Stimulated activated naive CD8-positive, alpha-beta T cell treated with anti-CD3 and anti-CD28 coated beads, Interleukin-15, amount 100 ng/mL, for 72 hours (primary cell): Measurements from ENCODE around the gene ZNF738.

Source experiments
- ATAC-seq: fragments of 150-1000 bp; cut with Tn5 transposase; 2 replicates; pipeline ENCODE4 v1.10.0; 2021; ENCODE audit warnings: mild to moderate bottlenecking, moderate library complexity
- DNase-seq, 2 donors: peaks; one replicate each; pipeline ENCODE4 v3.0.0; 2021 to 2022
- H3K27ac Mint-ChIP-seq, 2 donors: one replicate each; pipeline ENCODE4 v1.8.0; 2022; ENCODE audit warnings: mild to moderate bottlenecking in 2 of 2, mixed read lengths in 2 of 2, moderate library complexity in 2 of 2
- H3K27me3 Mint-ChIP-seq: one replicate; pipeline ENCODE4 v1.8.0; 2022; ENCODE audit warnings: mixed read lengths
- H3K4me1 Mint-ChIP-seq: one replicate; pipeline ENCODE4 v1.8.0; 2022; ENCODE audit warnings: mild to moderate bottlenecking, mixed read lengths
- H3K4me3 Mint-ChIP-seq, 2 donors: one replicate each; pipeline ENCODE4 v1.8.0; 2022; ENCODE audit warnings: mild to moderate bottlenecking in 2 of 2, mixed read lengths in 2 of 2, moderate library complexity in 1 of 2
- H3K9me3 Mint-ChIP-seq, 2 donors: one replicate each; pipeline ENCODE4 v1.8.0; 2022; ENCODE audit warnings: mixed read lengths in 2 of 2

Gene ZNF738

DNA sequence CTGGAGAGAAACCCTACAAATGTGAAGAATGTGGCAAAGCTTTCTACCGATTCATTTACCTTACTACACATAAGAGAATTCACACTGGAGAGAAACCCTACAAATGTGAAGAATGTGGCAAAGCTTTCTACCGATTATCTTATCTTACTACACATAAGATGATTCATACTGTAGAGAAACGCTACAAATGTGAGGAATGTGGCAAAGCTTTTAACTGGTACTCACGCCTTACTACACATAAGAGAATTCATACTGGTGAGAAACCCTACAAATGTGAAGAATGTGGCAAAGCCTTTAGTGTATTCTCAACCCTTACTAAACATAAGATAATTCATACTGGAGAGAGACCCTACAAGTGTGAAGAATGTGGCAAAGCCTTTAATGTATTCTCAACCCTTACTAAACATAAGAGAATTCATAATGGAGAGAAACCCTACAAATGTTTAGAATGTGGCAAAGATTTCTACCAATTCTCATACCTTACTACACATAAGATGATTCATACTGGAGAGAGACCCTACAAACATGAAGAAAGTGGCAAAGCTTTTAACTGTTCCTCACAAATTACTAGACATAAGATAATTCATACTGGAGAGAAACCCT, 25.3 kb downstream of the ZNF738 start:
- no peaks in the 10 kb centered on the region for H3K27me3 Mint-ChIP-seq
- DNase-seq, result no peak
- no peak overlapping the region for H3K27ac Mint-ChIP-seq
- H3K4me1 Mint-ChIP-seq, result no peaks in the 10 kb centered on the region
- peaks cover 33 to 46% of the 10 kb centered on the region in 2 donors for H3K9me3 Mint-ChIP-seq
- ATAC-seq, result no peak
- H3K4me3 Mint-ChIP-seq, result no peak overlapping the region

DNA sequence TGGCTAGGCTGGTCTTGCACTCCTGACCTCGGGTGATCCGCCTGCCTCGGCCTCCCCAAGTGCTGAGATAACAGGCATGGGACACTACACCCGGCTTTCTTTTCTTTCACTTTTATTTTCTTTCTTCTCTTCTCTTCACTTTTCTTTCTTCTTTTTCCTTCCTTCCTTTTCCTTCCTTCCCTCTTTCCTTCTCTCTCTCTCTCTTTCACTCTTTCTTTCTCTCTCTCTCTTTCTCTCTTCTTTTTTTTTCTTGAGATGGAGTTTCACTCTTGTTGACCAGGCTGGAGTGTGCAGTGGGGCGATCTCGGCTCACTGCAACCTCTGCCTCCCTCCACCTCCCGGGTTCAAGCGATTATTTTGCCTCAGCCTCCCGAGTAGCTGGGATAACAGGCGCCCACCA, 37.3 kb downstream of the ZNF738 start:
- Mint-ChIP-seq H3K4me1 (peaks cover 26% of the 10 kb centered on the region), H3K9me3 (peaks cover 16 to 22% of the 10 kb centered on the region in 2 donors), H3K27me3 (no peaks in the 10 kb centered on the region), H3K4me3 (peak overlapping the region; percentile 14 to 39), H3K27ac (peak overlapping the region in 1 of 2 donors; percentile 49)
- DNase-seq (no peak), ATAC-seq (no peak)

DNA sequence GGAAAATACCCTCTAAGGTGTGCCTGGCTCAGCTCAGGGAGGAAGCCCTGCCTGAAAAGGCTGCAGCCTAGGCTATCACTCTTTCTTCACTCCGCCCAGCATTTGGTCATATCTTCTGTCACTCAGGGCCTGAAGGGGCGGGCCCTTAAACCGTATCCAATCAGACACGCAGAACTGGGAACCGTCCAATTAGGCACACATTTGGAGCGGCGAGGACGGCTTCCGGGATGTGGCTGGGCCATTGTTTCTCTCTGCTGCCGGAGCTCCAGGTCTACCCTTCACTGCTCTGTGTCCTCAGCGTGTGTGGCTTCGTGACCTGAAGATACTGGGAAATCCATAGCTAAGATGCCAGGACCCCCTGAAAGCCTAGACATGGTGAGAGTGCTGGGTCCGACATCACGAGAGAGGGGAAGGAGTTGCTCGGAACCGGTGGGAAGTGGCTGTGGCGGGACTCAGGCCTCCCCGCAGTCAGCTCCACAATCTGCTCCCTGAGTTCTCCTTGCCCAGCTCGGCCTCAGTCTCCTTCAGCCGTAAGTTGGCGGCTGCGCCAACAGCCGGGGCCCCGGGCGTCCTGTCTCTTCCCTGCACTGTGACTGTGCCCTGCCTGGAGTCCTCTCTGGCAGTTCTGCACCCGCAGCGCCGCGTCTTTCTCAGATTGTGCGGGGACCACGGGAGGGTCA, 38.2 kb downstream of the ZNF738 start, which contains the start of gene ZNF493:
Gene ZNF493, plus strand, starts transcription at position 241 of the 680 bp plus-strand sequence. Its CDS starts 105 bp downstream, at position 346.
- peaks cover 16 to 17% of the 10 kb centered on the region in 2 donors for H3K9me3 Mint-ChIP-seq
- ATAC-seq (peak; percentile 100), DNase-seq (peak; percentile 86 to 94)
- H3K4me3 Mint-ChIP-seq, result peak within 1 kb of the TSS; percentile 93 to 97
- H3K4me1 Mint-ChIP-seq, result peaks cover 26% of the 10 kb centered on the region
- H3K27me3 Mint-ChIP-seq, result no peaks in the 10 kb centered on the region
- H3K27ac Mint-ChIP-seq, result peak within 1 kb of the TSS; percentile 94 to 96

DNA sequence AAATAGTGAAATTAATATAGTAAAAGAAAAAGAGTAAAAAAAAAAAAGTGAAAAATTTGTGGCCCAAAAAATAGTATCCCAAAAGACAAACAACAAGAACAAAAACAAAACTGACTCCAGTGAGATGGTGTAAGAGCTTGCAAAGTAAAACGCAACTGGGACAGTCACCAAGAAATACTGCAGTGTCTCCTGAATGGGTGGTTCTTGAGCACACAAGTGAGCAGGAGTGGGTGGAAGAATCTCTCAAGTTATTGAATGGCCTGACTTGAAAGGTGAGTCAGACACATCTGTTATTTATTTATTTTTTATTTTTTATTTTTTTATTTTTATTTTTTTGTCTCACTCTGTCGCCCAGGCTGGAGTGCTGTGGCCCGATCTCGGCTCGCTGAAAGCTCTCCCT, 40.1 kb downstream of the ZNF738 start:
- no peak for DNase-seq
- peaks cover 26% of the 10 kb centered on the region for H3K4me1 Mint-ChIP-seq
- H3K27ac Mint-ChIP-seq, result no peak overlapping the region

DNA sequence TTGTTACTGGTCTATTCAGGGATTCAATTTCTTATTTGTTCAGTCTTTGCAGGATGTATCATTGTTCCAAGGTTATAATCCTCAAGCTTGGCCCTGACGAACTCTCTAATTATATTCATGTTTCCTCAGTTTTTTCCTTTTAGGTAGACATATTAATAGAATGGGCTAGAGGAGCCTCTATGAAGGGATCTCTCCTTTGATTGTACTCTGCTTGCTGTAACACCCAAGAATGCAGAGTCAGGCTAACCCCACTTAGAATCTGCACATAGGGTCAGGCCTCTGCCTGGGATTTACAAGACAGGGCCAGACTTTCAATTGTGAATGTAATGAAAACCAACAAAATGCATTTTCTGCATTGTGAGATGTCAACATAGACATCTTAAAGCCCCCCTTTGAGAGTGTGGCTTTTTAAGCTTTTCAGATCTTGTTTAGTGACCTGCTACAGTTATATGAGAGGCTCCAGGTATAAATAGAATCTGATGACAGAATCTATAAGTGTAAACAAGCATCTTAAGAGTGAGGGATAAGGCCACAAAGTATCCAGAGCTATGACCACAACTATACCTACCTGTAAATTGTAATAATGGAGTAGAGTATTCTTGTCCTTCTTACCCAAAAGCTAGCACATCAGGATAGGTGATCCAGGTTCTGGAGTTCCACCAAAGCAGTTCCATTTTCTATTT, 43.6 kb downstream of the ZNF738 start:
- ATAC-seq (no peak), DNase-seq (no peak)
- no peaks in the 10 kb centered on the region for H3K27me3 Mint-ChIP-seq
- H3K9me3 Mint-ChIP-seq, result peaks cover 19 to 21% of the 10 kb centered on the region in 2 donors
- no peak overlapping the region for H3K27ac Mint-ChIP-seq
- peaks cover 20% of the 10 kb centered on the region for H3K4me1 Mint-ChIP-seq
- no peak overlapping the region for H3K4me3 Mint-ChIP-seq

More for the DNA sequence above, 40.1 kb downstream of the ZNF738 start:
- Mint-ChIP-seq H3K4me3 (no peak overlapping the region), H3K27me3 (no peaks in the 10 kb centered on the region), H3K9me3 (peaks cover 17 to 19% of the 10 kb centered on the region in 2 donors)
- no peak for ATAC-seq

DNA sequence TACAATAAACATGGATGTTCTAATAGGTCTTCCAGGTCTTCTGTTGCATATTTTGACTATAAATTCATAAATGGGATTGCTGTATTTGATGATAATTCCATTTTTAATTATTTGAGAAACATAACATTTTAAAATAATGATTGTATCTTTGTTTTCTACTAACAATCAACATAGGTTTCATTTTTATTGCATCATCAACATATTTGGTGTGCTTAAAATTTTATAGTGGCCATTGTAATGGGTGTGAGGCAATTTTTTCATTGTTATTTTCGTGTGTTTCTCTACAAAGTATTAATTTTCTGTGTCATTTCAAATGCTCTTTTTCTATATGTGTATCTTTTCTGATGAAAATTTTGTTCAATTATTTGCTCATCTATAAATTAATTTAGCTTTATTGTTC, 51.4 kb downstream of the ZNF738 start:
- H3K4me3 Mint-ChIP-seq, result no peak overlapping the region
- peaks cover 23 to 25% of the 10 kb centered on the region in 2 donors for H3K9me3 Mint-ChIP-seq
- no peak for DNase-seq
- no peak for ATAC-seq
- no peaks in the 10 kb centered on the region for H3K27me3 Mint-ChIP-seq
- no peak overlapping the region for H3K27ac Mint-ChIP-seq
- no peaks in the 10 kb centered on the region for H3K4me1 Mint-ChIP-seq

DNA sequence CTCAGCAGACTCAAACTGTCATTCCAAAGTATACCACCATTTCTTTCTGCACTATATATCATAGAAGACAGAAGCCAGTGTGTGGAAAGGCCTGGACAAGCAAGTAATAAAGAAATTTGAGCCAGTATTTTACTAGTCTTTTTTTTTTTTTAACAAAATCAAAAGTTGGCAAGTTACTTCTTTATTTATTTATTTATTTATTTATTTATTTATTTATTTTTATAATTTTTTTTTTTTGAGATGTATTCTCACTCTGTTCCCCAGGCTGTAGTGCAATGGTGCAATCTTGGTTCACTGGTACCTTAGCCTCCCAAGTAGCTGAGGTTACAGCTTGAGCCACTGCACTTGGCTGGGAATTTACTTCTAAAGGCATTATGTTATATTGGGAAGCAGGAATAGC, 63.4 kb downstream of the ZNF738 start:
- Mint-ChIP-seq H3K27ac (no peak overlapping the region), H3K4me1 (no peaks in the 10 kb centered on the region), H3K27me3 (no peaks in the 10 kb centered on the region), H3K4me3 (no peak overlapping the region), H3K9me3 (peaks cover 46 to 60% of the 10 kb centered on the region in 2 donors)
- ATAC-seq, result no peak
- no peak for DNase-seq

DNA sequence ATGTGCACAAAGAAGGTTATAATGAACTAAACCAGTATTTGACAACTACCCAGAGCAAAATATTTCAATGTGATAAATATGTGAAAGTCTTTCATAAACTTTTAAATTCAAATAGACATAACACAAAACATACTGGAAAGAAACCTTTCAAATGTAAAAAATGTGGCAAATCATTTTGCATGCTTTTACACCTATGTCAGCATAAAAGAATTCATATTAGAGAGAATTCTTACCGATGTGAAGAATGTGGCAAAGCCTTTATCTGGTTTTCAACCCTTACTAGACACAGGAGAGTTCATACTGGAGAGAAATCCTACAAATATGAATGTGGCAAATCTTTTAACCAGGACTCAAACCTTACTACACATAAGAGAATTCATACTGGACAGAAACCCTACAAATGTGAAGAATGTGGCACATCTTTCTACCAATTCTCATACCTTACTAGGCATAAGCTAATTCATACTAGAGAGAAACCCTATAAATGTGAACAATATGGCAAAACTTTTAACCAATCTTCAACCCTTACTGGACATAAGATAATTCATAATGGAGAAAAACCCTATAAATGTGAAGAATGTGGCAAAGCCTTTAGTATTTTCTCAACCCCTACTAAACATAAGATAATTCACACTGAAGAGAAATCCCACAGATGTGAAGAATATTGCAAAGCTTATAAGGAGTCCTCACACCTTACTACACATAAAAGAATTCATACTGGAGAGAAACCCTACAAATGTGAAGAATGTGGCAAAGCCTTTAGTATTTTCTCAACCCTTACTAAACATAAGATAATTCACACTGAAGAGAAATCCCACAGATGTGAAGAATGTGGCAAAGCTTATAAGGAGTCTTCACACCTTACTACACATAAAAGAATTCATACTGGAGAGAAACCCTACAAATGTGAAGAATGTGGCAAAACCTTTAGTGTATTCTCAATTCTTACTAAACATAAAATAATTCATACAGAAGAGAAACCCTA, 64.5 kb downstream of the ZNF738 start:
- H3K4me3 Mint-ChIP-seq, result no peak overlapping the region
- H3K9me3 Mint-ChIP-seq, result peaks cover 40 to 50% of the 10 kb centered on the region in 2 donors
- no peak overlapping the region for H3K27ac Mint-ChIP-seq
- H3K4me1 Mint-ChIP-seq, result no peaks in the 10 kb centered on the region
- DNase-seq (no peak), ATAC-seq (no peak)
- H3K27me3 Mint-ChIP-seq, result no peaks in the 10 kb centered on the region
